Endothelial cell of umbilical vein (primary cell): Measurements from ENCODE around the gene UNC5B. TPM values are rescaled to one million over a fixed set of nuclear protein-coding genes. Genes with fewer than 3 reads are reported as not detected.

Source experiments
- BruUV-seq: library from RNA; stranded (reverse); fragments of 400-500 nt; replicated peaks from 2 replicates; lab custom pipeline; 2021; lab: Mats Ljungman, UMichigan
- CTCF ChIA-PET: fragments of 300-600, 350-600 bp; sonication (Branson Sonifier 250); formaldehyde crosslinking; loops from one replicate; lab custom pipeline; 2021; ENCODE audit warnings: antibody characterized with exemption, inconsistent platforms; lab: Charles Lee
- POLR2A ChIA-PET: fragments of 300-600, 350-600 bp; sonication (Branson Sonifier 250); formaldehyde crosslinking; loops from one replicate; lab custom pipeline; 2021; ENCODE audit warnings: antibody characterized with exemption, inconsistent platforms; lab: Charles Lee
- DNase-seq: peaks from one replicate; pipeline ENCODE4 v3.0.0-alpha.2; 2011; ENCODE audit warnings: low read depth, low spot score
- FAIRE-seq: peaks from 2 replicates; lab custom pipeline; 2011; peaks lifted over from hg19 to GRCh38; lab: Jason Lieb, UNC
- H2AFZ ChIP-seq: 2 replicates; pipeline ENCODE4 v1.6.0; 2012; ENCODE audit warnings: low read depth, low read length, control low read depth, inconsistent platforms
- H3K27ac ChIP-seq: 2 replicates; pipeline ENCODE4 v1.5.1; 2011; ENCODE audit warnings: low read depth, mild to moderate bottlenecking, control low read depth, low read length, moderate library complexity; ENCODE audit not compliant: insufficient read depth
- H3K27me3 ChIP-seq, 2 experiments: 2 replicates each; pipeline versions ENCODE4 v1.6.0 to v1.6.1; 2011; ENCODE audit warnings: low read length in 2 of 2, mixed read lengths in 1 of 2; ENCODE audit not compliant: control insufficient read depth in 2 of 2, insufficient read depth in 2 of 2
- H3K36me3 ChIP-seq, 2 experiments: 2 replicates in 1 of 2; 3 replicates in 1 of 2; pipeline ENCODE4 v1.5.1; 2011; ENCODE audit warnings: low read length in 2 of 2, mild to moderate bottlenecking in 1 of 2, moderate library complexity in 1 of 2; ENCODE audit not compliant: control insufficient read depth in 2 of 2, insufficient read depth in 2 of 2; ENCODE audit errors: extremely low read depth in 1 of 2
- H3K4me1 ChIP-seq: 3 replicates; pipeline ENCODE4 v1.5.1; 2011; ENCODE audit warnings: mild to moderate bottlenecking, low read length; ENCODE audit not compliant: control insufficient read depth, insufficient read depth; ENCODE audit errors: extremely low read depth
- H3K4me2 ChIP-seq: 2 replicates; pipeline ENCODE4 v1.6.1; 2011; ENCODE audit warnings: low read length, control low read depth, mixed read lengths; ENCODE audit not compliant: insufficient read depth
- H3K4me3 ChIP-seq, 3 experiments: fragments of 200-600 bp in 1 of 3; sonication (generic), shearing (Covaris generic) in 1 of 3; replicated peaks in 1 of 3; 2 replicates each; pipeline ENCODE4 v1.5.1; 2011 to 2016; ENCODE audit warnings: control low read depth in 3 of 3, low read length in 3 of 3, mild to moderate bottlenecking in 2 of 3, inconsistent platforms in 1 of 3, low read depth in 1 of 3, moderate library complexity in 1 of 3; ENCODE audit not compliant: insufficient read depth in 1 of 3
- H3K79me2 ChIP-seq: 2 replicates; pipeline ENCODE4 v1.6.0; 2012; ENCODE audit warnings: low read length, inconsistent platforms; ENCODE audit not compliant: control insufficient read depth, insufficient read depth
- H3K9ac ChIP-seq: replicated peaks from 2 replicates; pipeline ENCODE3; 2011; ENCODE audit warnings: low read length, control low read depth; ENCODE audit not compliant: insufficient read depth; ENCODE audit errors: extremely low read depth
- H3K9me1 ChIP-seq: replicated peaks from 3 replicates; pipeline ENCODE4 v1.6.0; 2011; ENCODE audit warnings: mild to moderate bottlenecking, low read length; ENCODE audit not compliant: control insufficient read depth, insufficient read depth; ENCODE audit errors: extremely low read depth
- H3K9me3 ChIP-seq: replicated peaks from 2 replicates; pipeline ENCODE4 v1.5.1; 2012; ENCODE audit warnings: low read length, inconsistent platforms; ENCODE audit not compliant: control insufficient read depth, insufficient read depth
- H4K20me1 ChIP-seq: replicated peaks from 2 replicates; pipeline ENCODE3; 2011; ENCODE audit warnings: mild to moderate bottlenecking, low read length; ENCODE audit not compliant: control insufficient read depth, insufficient read depth; ENCODE audit errors: extremely low read depth
- EZH2 ChIP-seq: IDR thresholded peaks from 2 replicates; pipeline ENCODE4 v1.6.1; 2012; ENCODE audit warnings: borderline replicate concordance, low read depth, mild to moderate bottlenecking, moderate library complexity, low read length, inconsistent platforms; ENCODE audit not compliant: severe bottlenecking
- dilution Hi-C: fragments of 300-500 bp; cut with MboI; formaldehyde crosslinking; loops from one replicate; pipeline ENCODE4 v1.15.0; 2019; ENCODE audit warnings: low sequenced_read_pairs; ENCODE audit not compliant: extremely low pct_ligation_motif_present
- intact Hi-C: fragments of 100-400 bp; cut with micrococcal nuclease; formaldehyde crosslinking; loops from one replicate; pipeline ENCODE4 v1.10.0; 2022
- polyA plus RNA-seq, 4 experiments: library from polyadenylated mRNA; depleted of rRNA in 3 of 4; stranded (reverse) in 3 of 4; unstranded in 1 of 4; fragments of >200 nt; gene quantifications; 2 replicates each; pipeline versions ENCODE4 v1.2.1 to v1.2.3, GENCODE V29; 2011 to 2012; ENCODE audit warnings: missing spikeins in 1 of 4
- total RNA-seq: library from RNA; stranded (reverse); gene quantifications from 2 replicates; pipeline ENCODE4 v1.2.3, GENCODE V29; 2021
- TF ChIP-seq, protein P1 (sequence below): IDR thresholded peaks from 2 replicates; pipeline ENCODE4 v1.6.1; 2011; ENCODE audit not compliant: insufficient read depth, insufficient read length
- TF ChIP-seq, protein P2 (sequence below), 2 donors: IDR thresholded peaks; 1 replicate in 1 of 2; 2 replicates in 1 of 2; pipeline ENCODE4 v1.5.1; 2011; ENCODE audit warnings: low read length in 2 of 2, mild to moderate bottlenecking in 2 of 2, moderate library complexity in 2 of 2, control low read depth in 1 of 2, inconsistent platforms in 1 of 2, low read depth in 1 of 2; ENCODE audit not compliant: insufficient read depth in 1 of 2; ENCODE audit errors: extremely low read depth in 1 of 2

Gene UNC5B
- total and polyA plus RNA-seq, 2 donors (not counting 3 experiments of a cell fraction or from before 2014, with no cell fraction given), result 0.39 to 2.5 TPM

DNA sequence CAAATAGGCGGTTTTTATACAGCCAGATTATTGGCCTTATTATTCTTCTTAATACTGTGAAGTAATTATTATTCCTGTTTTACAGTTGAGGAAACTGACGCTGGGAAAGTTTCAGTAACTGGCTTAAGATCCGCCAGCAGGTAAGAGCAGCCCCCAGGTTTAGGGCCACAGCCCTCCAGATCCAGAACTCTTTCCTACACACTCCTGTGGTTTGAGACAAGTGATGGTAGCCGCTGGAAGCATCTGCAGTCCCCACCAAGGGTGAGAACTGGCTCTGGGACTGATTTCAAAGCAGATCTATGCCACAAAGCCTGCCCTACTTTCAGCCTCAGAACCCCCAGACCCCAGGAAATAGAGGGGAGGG lies 3.0 kb upstream of the UNC5B start:
- no peak overlapping the region for H3K4me3 ChIP-seq
- no peaks in the 10 kb centered on the region for H3K36me3 ChIP-seq
- intact Hi-C loops, result loop anchor here (1.0 to 10.0 kb wide), 4 partner anchors 76 to 306 kb away; no protein-coding TSS in a partner anchor
- dilution Hi-C loops, result no loop called here
- TF ChIP-seq, protein P1, sequence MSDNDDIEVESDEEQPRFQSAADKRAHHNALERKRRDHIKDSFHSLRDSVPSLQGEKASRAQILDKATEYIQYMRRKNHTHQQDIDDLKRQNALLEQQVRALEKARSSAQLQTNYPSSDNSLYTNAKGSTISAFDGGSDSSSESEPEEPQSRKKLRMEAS, result no peak
- TF ChIP-seq EZH2, result peak; percentile 74
- no peak for FAIRE-seq
- H3K9ac ChIP-seq, result no peak overlapping the region
- H3K27me3 ChIP-seq, result peaks cover 35 to 44% of the 10 kb centered on the region in 2 experiments
- H2AFZ ChIP-seq, result no peak overlapping the region
- H3K27ac ChIP-seq, result no peak overlapping the region
- BruUV-seq, result no TSS peak
- H3K9me3 ChIP-seq, result no peaks in the 10 kb centered on the region
- H3K4me1 ChIP-seq, result peaks cover 33% of the 10 kb centered on the region
- no peaks in the 10 kb centered on the region for H3K79me2 ChIP-seq
- H3K9me1 ChIP-seq, result no peaks in the 10 kb centered on the region
- DNase-seq, result no peak
- no peaks in the 10 kb centered on the region for H4K20me1 ChIP-seq
- H3K4me2 ChIP-seq, result no peak overlapping the region
- CTCF ChIA-PET, result interaction anchor here (0.6 to 3.3 kb wide), 18 partner anchors 26 to 306 kb away, joined by 3 to 37 read pairs (median 5); no protein-coding TSS in a partner anchor
- POLR2A ChIA-PET, result no interaction called here

DNA sequence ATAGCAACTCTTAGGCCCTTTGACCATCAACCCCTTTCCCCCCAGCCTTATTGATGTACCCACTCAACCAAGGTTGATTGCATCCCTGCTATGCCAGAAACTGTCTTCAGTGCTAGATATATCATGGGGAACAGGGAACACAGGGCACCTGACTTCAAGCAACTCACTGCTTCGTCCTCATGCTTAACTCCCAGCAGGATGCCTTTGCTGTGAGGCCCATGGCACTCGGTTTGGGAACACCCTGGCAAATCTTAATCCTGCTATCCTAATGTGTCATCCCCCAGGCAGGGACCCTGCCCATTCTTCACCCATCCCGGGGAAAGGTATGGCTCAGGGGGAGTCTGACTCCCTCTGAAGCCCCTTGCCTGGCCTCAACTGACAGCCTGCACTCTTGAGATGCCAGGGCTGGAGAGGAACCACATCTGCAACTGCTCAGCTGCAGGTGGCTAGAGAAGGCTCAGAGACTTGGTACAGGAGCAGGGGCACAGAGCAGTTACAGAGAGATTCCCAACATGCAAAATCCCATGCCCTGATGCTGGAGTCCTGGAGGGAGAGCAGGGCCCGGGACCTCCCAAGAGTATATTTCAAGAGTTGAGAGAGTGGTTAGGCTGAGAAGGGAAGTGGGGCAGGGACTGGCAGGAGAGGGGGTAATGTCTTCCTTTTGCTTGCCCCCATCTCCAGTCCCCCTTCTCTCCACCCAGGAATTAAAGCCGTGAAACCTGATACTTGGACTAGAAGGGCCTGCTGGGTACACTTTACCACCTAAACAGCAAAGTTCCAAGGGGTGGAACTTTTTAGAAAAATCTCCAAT lies 2.4 kb upstream of the UNC5B start:
- ChIA-PET POLR2A (no interaction called here), CTCF (interaction anchor here (0.6 to 3.3 kb wide), 18 partner anchors 26 to 307 kb away, joined by 3 to 37 read pairs (median 5); no protein-coding TSS in a partner anchor)
- Histone ChIP-seq H3K4me3 (no peak overlapping the region), H3K79me2 (no peaks in the 10 kb centered on the region), H3K36me3 (no peaks in the 10 kb centered on the region), H3K9me1 (no peaks in the 10 kb centered on the region), H3K9me3 (no peaks in the 10 kb centered on the region), H3K27ac (no peak overlapping the region), H3K27me3 (peaks cover 38 to 47% of the 10 kb centered on the region in 2 experiments), H3K9ac (no peak overlapping the region), H3K4me2 (no peak overlapping the region), H2AFZ (no peak overlapping the region), H3K4me1 (peaks cover 30% of the 10 kb centered on the region), H4K20me1 (no peaks in the 10 kb centered on the region)
- TF ChIP-seq, protein P2, sequence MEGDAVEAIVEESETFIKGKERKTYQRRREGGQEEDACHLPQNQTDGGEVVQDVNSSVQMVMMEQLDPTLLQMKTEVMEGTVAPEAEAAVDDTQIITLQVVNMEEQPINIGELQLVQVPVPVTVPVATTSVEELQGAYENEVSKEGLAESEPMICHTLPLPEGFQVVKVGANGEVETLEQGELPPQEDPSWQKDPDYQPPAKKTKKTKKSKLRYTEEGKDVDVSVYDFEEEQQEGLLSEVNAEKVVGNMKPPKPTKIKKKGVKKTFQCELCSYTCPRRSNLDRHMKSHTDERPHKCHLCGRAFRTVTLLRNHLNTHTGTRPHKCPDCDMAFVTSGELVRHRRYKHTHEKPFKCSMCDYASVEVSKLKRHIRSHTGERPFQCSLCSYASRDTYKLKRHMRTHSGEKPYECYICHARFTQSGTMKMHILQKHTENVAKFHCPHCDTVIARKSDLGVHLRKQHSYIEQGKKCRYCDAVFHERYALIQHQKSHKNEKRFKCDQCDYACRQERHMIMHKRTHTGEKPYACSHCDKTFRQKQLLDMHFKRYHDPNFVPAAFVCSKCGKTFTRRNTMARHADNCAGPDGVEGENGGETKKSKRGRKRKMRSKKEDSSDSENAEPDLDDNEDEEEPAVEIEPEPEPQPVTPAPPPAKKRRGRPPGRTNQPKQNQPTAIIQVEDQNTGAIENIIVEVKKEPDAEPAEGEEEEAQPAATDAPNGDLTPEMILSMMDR (IDR thresholded peaks at IDR 0.05; ENCODE audit: extremely low read depth in 1 of 2, insufficient read depth in 1 of 2, low read depth in 1 of 2, low read length in 2 of 2), result no peak
- TF ChIP-seq EZH2, result peak; percentile 67
- FAIRE-seq, result no peak
- dilution Hi-C loops, result no loop called here
- no TSS peak for BruUV-seq
- intact Hi-C loops, result loop anchor here (1.0 to 10.0 kb wide), 6 partner anchors 47 to 393 kb away; partner anchors contain the start of gene SGPL1
- DNase-seq, result no peak
